H1 (cell line): ENCODE results near the gene SYNE4. TPM values are rescaled to one million over a fixed set of nuclear protein-coding genes. Genes with fewer than 3 reads are reported as not detected.

Experiments
- CTCF ChIA-PET: fragments of 300-600 bp; sonication (Branson Sonifier 250); formaldehyde crosslinking; loops from one replicate; lab custom pipeline; 2021; ENCODE audit not compliant: partially characterized antibody; lab: Charles Lee
- POLR2A ChIA-PET: fragments of 300-600 bp; sonication (Branson Sonifier 250); formaldehyde crosslinking; loops from one replicate; lab custom pipeline; 2021; ENCODE audit warnings: inconsistent platforms; ENCODE audit not compliant: partially characterized antibody; lab: Charles Lee
- DNase-seq, 2 experiments: peaks; one replicate each; pipeline versions ENCODE4 v3.0.0 to v3.0.0-alpha.2; 2010 to 2022; ENCODE audit warnings: low spot score in 2 of 2, low read depth in 1 of 2, mixed read lengths in 1 of 2
- FAIRE-seq: peaks from 2 replicates; lab custom pipeline; 2011; peaks lifted over from hg19 to GRCh38; lab: Jason Lieb, UNC
- H2AFZ ChIP-seq: 2 replicates; pipeline ENCODE4 v1.8.1; 2012; ENCODE audit warnings: low read length, inconsistent platforms
- H2AK5ac ChIP-seq: 2 replicates; pipeline ENCODE4 v1.6.1; 2013; ENCODE audit warnings: low read depth, low read length
- H2BK120ac ChIP-seq: replicated peaks from 2 replicates; pipeline ENCODE3; 2013; ENCODE audit warnings: low read depth, low read length, inconsistent platforms
- H2BK12ac ChIP-seq: 2 replicates; pipeline ENCODE4 v1.6.1; 2013; ENCODE audit warnings: low read depth, low read length
- H2BK15ac ChIP-seq: 2 replicates; pipeline ENCODE4 v1.6.1; 2013; ENCODE audit warnings: low read length
- H2BK20ac ChIP-seq: 2 replicates; pipeline ENCODE4 v1.6.1; 2013; ENCODE audit warnings: low read length
- H2BK5ac ChIP-seq: 2 replicates; pipeline ENCODE4 v1.6.1; 2013; ENCODE audit warnings: low read depth, low read length
- H3K14ac ChIP-seq: 2 replicates; pipeline ENCODE4 v1.6.1; 2013; ENCODE audit warnings: inconsistent platforms; ENCODE audit not compliant: insufficient read length
- H3K18ac ChIP-seq: 2 replicates; pipeline ENCODE4 v1.6.1; 2013; ENCODE audit warnings: low read length; ENCODE audit errors: extremely low read depth
- H3K23ac ChIP-seq: 2 replicates; pipeline ENCODE4 v1.6.1; 2013; ENCODE audit warnings: inconsistent platforms; ENCODE audit not compliant: insufficient read length
- H3K23me2 ChIP-seq: 2 replicates; pipeline ENCODE4 v1.6.1; 2013; ENCODE audit warnings: low read depth, low read length
- H3K27ac ChIP-seq: 2 replicates; pipeline ENCODE4 v1.6.1; 2011; ENCODE audit warnings: low read depth, low read length, inconsistent platforms
- H3K27me3 ChIP-seq, 4 experiments: replicated peaks in 1 of 4; 1 replicate in 1 of 4; 2 replicates in 3 of 4; pipeline versions ENCODE4 v1.6.1 to v1.8.1; 2011 to 2013; ENCODE audit warnings: low read length in 3 of 4, mild to moderate bottlenecking in 3 of 4, inconsistent platforms in 2 of 4, mixed read lengths in 2 of 4, moderate library complexity in 1 of 4; ENCODE audit not compliant: control insufficient read depth in 3 of 4, insufficient read depth in 3 of 4; ENCODE audit errors: extremely low read depth in 1 of 4
- H3K36me3 ChIP-seq, 4 experiments: 2 replicates each; pipeline versions ENCODE4 v1.6.1 to v1.8.1; 2011 to 2013; ENCODE audit warnings: mild to moderate bottlenecking in 4 of 4, low read length in 3 of 4, moderate library complexity in 2 of 4, control low read depth in 1 of 4, inconsistent platforms in 1 of 4; ENCODE audit not compliant: insufficient read depth in 4 of 4, control insufficient read depth in 2 of 4
- H3K4ac ChIP-seq: replicated peaks from 2 replicates; pipeline ENCODE3; 2013; ENCODE audit warnings: low read length, low read depth, mixed read lengths, inconsistent platforms; ENCODE audit not compliant: insufficient read length
- H3K4me1 ChIP-seq, 4 experiments: replicated peaks in 1 of 4; 1 replicate in 1 of 4; 2 replicates in 3 of 4; pipeline versions ENCODE4 v1.6.1 to v1.8.1; 2011 to 2013; ENCODE audit warnings: low read length in 3 of 4, inconsistent platforms in 2 of 4, mixed read lengths in 1 of 4; ENCODE audit not compliant: insufficient read depth in 4 of 4, control insufficient read depth in 3 of 4
- H3K4me2 ChIP-seq, 2 experiments: 2 replicates each; pipeline versions ENCODE4 v1.6.1 to v1.8.1; 2011 to 2013; ENCODE audit warnings: low read depth in 2 of 2, low read length in 2 of 2, control low read depth in 1 of 2, inconsistent platforms in 1 of 2, mild to moderate bottlenecking in 1 of 2; ENCODE audit not compliant: insufficient read depth in 1 of 2
- H3K4me3 ChIP-seq, 4 experiments: fragments of 200-600, 300-600 bp in 1 of 4; sonication (generic), shearing (Covaris generic), sonication (Bioruptor Twin) in 1 of 4; 2 replicates each; pipeline versions ENCODE4 v1.5.1 to v1.8.1; 2011 to 2016; ENCODE audit warnings: low read length in 4 of 4, low read depth in 3 of 4, control low read depth in 2 of 4, inconsistent platforms in 2 of 4, mild to moderate bottlenecking in 2 of 4, mixed read lengths in 1 of 4, moderate library complexity in 1 of 4; ENCODE audit not compliant: insufficient read depth in 2 of 4; ENCODE audit errors: extremely low read depth in 1 of 4
- H3K56ac ChIP-seq: replicated peaks from 2 replicates; pipeline ENCODE3; 2013; ENCODE audit warnings: low read depth, mild to moderate bottlenecking, mixed read lengths, low read length, inconsistent platforms; ENCODE audit not compliant: insufficient read length
- H3K79me1 ChIP-seq: 2 replicates; pipeline ENCODE4 v1.6.1; 2013; ENCODE audit warnings: low read depth, low read length, control low read depth
- H3K79me2 ChIP-seq, 2 experiments: 2 replicates each; pipeline versions ENCODE4 v1.6.1 to v1.8.1; 2012 to 2013; ENCODE audit warnings: low read length in 2 of 2, mild to moderate bottlenecking in 2 of 2, inconsistent platforms in 1 of 2; ENCODE audit not compliant: insufficient read depth in 2 of 2, control insufficient read depth in 1 of 2
- H3K9ac ChIP-seq, 4 experiments: replicated peaks in 1 of 4; 1 replicate in 1 of 4; 2 replicates in 3 of 4; pipeline versions ENCODE4 v1.6.1 to v1.8.1; 2011 to 2013; ENCODE audit warnings: low read depth in 3 of 4, low read length in 3 of 4, control low read depth in 2 of 4, mild to moderate bottlenecking in 2 of 4, moderate library complexity in 2 of 4, inconsistent platforms in 1 of 4; ENCODE audit errors: extremely low read depth in 1 of 4
- H3K9me3 ChIP-seq, 2 experiments: 2 replicates each; pipeline versions ENCODE4 v1.6.1 to v1.8.1; 2012 to 2013; ENCODE audit warnings: mild to moderate bottlenecking in 2 of 2, moderate library complexity in 2 of 2, control low read depth in 1 of 2, inconsistent platforms in 1 of 2, low read depth in 1 of 2, low read length in 1 of 2, mixed read lengths in 1 of 2; ENCODE audit not compliant: insufficient read depth in 2 of 2
- H4K20me1 ChIP-seq, 2 experiments: replicated peaks in 1 of 2; 2 replicates each; pipeline versions ENCODE3 to v1.8.1; 2011 to 2013; ENCODE audit warnings: inconsistent platforms in 2 of 2, low read length in 2 of 2, mild to moderate bottlenecking in 1 of 2; ENCODE audit not compliant: insufficient read depth in 2 of 2, control insufficient read depth in 1 of 2
- H4K5ac ChIP-seq: 2 replicates; pipeline ENCODE4 v1.6.1; 2013; ENCODE audit warnings: low read length, low read depth, mixed read lengths, inconsistent platforms; ENCODE audit not compliant: insufficient read length
- H4K8ac ChIP-seq: 2 replicates; pipeline ENCODE4 v1.8.0; 2013; ENCODE audit warnings: mild to moderate bottlenecking, moderate library complexity, low read length, inconsistent platforms; ENCODE audit not compliant: insufficient read depth; ENCODE audit errors: extremely low read depth
- H4K91ac ChIP-seq: replicated peaks from 2 replicates; pipeline ENCODE3; 2013; ENCODE audit warnings: low read length, mixed read lengths, inconsistent platforms; ENCODE audit not compliant: insufficient read length
- HDAC2 ChIP-seq, 2 experiments: fragments of 300-600 bp in 1 of 2; sonication (generic) in 1 of 2; IDR thresholded peaks; 2 replicates each; pipeline ENCODE4 v1.6.1; 2011 to 2012; ENCODE audit warnings: low read depth in 2 of 2, low read length in 2 of 2, mild to moderate bottlenecking in 2 of 2, moderate library complexity in 2 of 2, borderline replicate concordance in 1 of 2, inconsistent platforms in 1 of 2
- RNF2 ChIP-seq: fragments of 200-900, 300-1000 bp; sonication (generic); IDR thresholded peaks from 2 replicates; pipeline ENCODE4 v1.7.1; 2016; ENCODE audit warnings: borderline replicate concordance, low read depth, mild to moderate bottlenecking, antibody characterized with exemption, low read length; ENCODE audit not compliant: poor library complexity, severe bottlenecking; ENCODE audit errors: missing control alignments
- SP2 ChIP-seq: IDR thresholded peaks from 2 replicates; pipeline ENCODE4 v1.6.1; 2012; ENCODE audit warnings: mild to moderate bottlenecking, low read length, inconsistent platforms
- WGBS, 2 experiments: shearing (Covaris generic) in 1 of 2; methylation state at CpG; one replicate each; pipeline versions ENCODE4 v1.1.6 to v1.1.7; 2013 to 2015; ENCODE audit warnings: low lambda C conversion rate in 2 of 2, mixed read lengths in 2 of 2, inconsistent platforms in 1 of 2, low coverage in 1 of 2, missing lambda C conversion rate in 1 of 2; ENCODE audit not compliant: insufficient replicate concordance in 2 of 2, insufficient coverage in 1 of 2, insufficient read length in 1 of 2; ENCODE audit errors: extremely low coverage in 1 of 2, missing lambda C conversion rate in 1 of 2; 5-methylcytosine and 5-hydroxymethylcytosine counted together
- polyA plus RNA-seq, 7 experiments: library from polyadenylated mRNA; depleted of rRNA in 3 of 7; stranded (reverse) in 5 of 7; unstranded in 2 of 7; fragments of >200 nt in 5 of 7; fragments of 200-250 nt in 2 of 7; gene quantifications; 1 replicate in 5 of 7; 2 replicates in 1 of 7; 4 replicates in 1 of 7; pipeline versions ENCODE4 v1.2.1 to v1.2.3, GENCODE V29; 2011 to 2013; ENCODE audit warnings: missing spikeins in 2 of 7, mixed read lengths in 2 of 7
- total RNA-seq: library from RNA; stranded (reverse); fragmentation: NEBNext Ultra II Directional; extraction: Animal tissue kit (Norgen Biotek cat#: 25700); gene quantifications from 2 replicates; pipeline ENCODE4 v1.2.1, GENCODE V29; 2021
- TF ChIP-seq, protein P1 (sequence below): IDR thresholded peaks from 2 replicates; pipeline ENCODE4 v1.6.1; 2012; ENCODE audit warnings: inconsistent platforms

Gene SYNE4
- total and polyA plus RNA-seq, 2 of the 8 experiments (the other 6 are each of a cell fraction or from before 2014, with no cell fraction given) = 20.8 to 22.6 TPM

DNA sequence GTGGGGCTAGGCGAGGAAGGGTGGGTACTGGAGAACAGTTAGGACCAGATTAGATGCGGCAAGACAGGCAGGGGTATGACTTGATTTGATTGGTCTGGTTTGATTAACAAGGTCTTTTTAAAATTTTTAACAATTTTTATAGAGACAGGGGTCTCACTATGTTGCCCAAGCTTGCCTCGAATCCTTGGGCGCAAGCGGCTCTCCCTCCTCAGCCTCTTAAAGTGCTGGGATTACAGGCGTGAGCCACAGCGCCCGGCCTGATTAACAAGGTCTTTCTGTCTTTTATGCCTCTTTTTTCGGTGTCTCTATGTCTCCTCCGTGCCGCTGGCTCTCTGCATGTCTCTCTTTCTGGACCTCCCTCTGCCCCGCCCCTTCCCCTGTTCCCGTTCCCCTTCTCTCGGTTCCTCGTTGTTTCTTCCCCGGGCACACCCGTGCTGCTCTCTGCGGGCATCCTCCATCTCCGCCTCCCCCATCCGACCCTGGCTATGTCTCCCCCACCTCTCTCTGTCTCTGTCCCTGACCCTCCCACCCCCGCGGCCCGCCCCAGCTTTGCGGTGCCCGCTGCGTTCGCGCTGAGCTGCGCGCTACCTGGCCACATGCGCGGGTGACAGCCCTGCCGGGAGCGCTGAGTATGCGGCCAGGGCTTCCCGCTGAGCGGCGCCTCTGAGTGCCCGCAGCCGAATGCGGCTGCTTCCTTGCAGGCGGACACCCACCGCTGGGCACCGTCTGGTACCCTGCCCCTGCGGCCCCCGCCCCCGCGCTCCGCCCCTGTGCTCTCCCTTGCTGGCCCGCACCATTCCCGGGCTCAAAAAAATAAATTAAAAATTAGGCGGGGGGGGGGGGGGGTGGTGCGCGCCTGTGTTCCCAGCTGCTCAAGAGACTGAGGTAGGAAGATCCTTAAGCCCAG lies 21.7 kb downstream of the SYNE4 start:
- FAIRE-seq (no peak), DNase-seq (peak in 1 of 2 experiments; percentile 80)
- no peak overlapping the region for H4K5ac ChIP-seq
- no peak overlapping the region for H3K56ac ChIP-seq
- TF ChIP-seq HDAC2 (IDR thresholded peaks at IDR 0.05; ENCODE audit: borderline replicate concordance in 1 of 2, low read depth in 2 of 2, low read length in 2 of 2) = peak in 1 of 2 experiments; percentile 39; a peak in 1 of 4 replicates
- TF ChIP-seq RNF2 = no peak
- TF ChIP-seq, protein P1, sequence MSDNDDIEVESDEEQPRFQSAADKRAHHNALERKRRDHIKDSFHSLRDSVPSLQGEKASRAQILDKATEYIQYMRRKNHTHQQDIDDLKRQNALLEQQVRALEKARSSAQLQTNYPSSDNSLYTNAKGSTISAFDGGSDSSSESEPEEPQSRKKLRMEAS = peak; percentile 70
- no peak for TF ChIP-seq SP2
- 20% methylated on average over 26 of the region's 54 CpGs; no CpG with 5 or more reads in 1 of the 2 experiments for WGBS, 2 experiments
- no peak overlapping the region; the same call in 1 of the 2 replicates for H2AFZ ChIP-seq
- no peaks in the 10 kb centered on the region for H4K20me1 ChIP-seq
- ChIA-PET CTCF (interaction anchor here (1.1 to 3.0 kb wide), 4 partner anchors 9 to 175 kb away, joined by 3 to 15 read pairs (median 4); no protein-coding TSS in a partner anchor), POLR2A (interaction anchor here (1.6 kb wide), 1 partner anchor 9 kb away, joined by 5 read pairs; no protein-coding TSS in a partner anchor)
- no peak overlapping the region for H3K4ac ChIP-seq
- no peak overlapping the region for H2BK15ac ChIP-seq
- no peak overlapping the region for H4K91ac ChIP-seq
- H3K23ac ChIP-seq = no peak overlapping the region
- no peak overlapping the region for H4K8ac ChIP-seq
- no peak overlapping the region for H3K14ac ChIP-seq
- H3K9ac ChIP-seq = no peak overlapping the region
- H3K18ac ChIP-seq = no peak overlapping the region
- no peak overlapping the region for H2BK20ac ChIP-seq
- no peak overlapping the region for H3K27ac ChIP-seq
- no peaks in the 10 kb centered on the region for H3K36me3 ChIP-seq
- no peak overlapping the region for H2BK5ac ChIP-seq
- no peaks in the 10 kb centered on the region; a peak in 1 of 4 replicates for H3K9me3 ChIP-seq
- no peak overlapping the region for H2AK5ac ChIP-seq
- no peak overlapping the region for H2BK12ac ChIP-seq
- peak overlapping the region; percentile 23 to 58 (median 33) for H3K4me3 ChIP-seq
- H3K4me1 ChIP-seq = 0 out of 7 replicates have a peak, but pooled peaks cover 0 to 4% (median 0%) of the 10 kb centered on the region in 4 experiments
- H3K79me1 ChIP-seq = no peaks in the 10 kb centered on the region
- H3K4me2 ChIP-seq = peak overlapping the region; percentile 54 to 70
- peaks cover 4% of the 10 kb centered on the region; the same call in 1 of the 2 replicates for H3K23me2 ChIP-seq
- H3K27me3 ChIP-seq = peaks cover 0 to 16% (median 13%) of the 10 kb centered on the region in 4 experiments; a peak in 5 of 7 replicates
- H2BK120ac ChIP-seq = no peak overlapping the region
- no peaks in the 10 kb centered on the region for H3K79me2 ChIP-seq
